Erythroblast (primary cell): Measurements from ENCODE around the gene CFAP300.

Source experiments
- GATA1 ChIP-seq: IDR thresholded peaks from 2 replicates; pipeline ENCODE4 v1.6.1; 2011; ENCODE audit warnings: low read depth, mild to moderate bottlenecking, control low read depth, low read length, moderate library complexity
- POLR2A ChIP-seq: IDR thresholded peaks from 2 replicates; pipeline ENCODE4 v1.6.1; 2011; ENCODE audit warnings: mild to moderate bottlenecking, low read length

GRCh38 chr11:102064316-102064715 is 17.1 kb downstream of the CFAP300 start:
- TF ChIP-seq GATA1 (no peak), POLR2A (no peak)
